HG02763 (cell line): ENCODE measurements around the gene MRM2.
A peak's percentile ranks its signal among the peaks of the same experiment; 100 is the strongest.

Source experiments
- ATAC-seq: cut with Tn5 transposase; IDR thresholded peaks from one replicate; pipeline ENCODE4 v1.9.1; 2021; ENCODE audit warnings: mild to moderate bottlenecking, moderate library complexity; ENCODE audit not compliant: unreplicated experiment

The MRM2 gene

GRCh38 chr7:2209146-2209960 is 32.7 kb downstream of the MRM2 start:
- ATAC-seq, result peak; percentile 53

GRCh38 chr7:2208712-2209111 is 33.3 kb downstream of the MRM2 start:
- no peak for ATAC-seq

GRCh38 chr7:2205036-2205780 is 36.8 kb downstream of the MRM2 start:
- no peak for ATAC-seq

- ATAC-seq, result no peak
These were observed 37.6 kb downstream of the MRM2 start for GRCh38 chr7:2204446-2204845.

- ATAC-seq, result no peak
These were observed 38.2 kb downstream of the MRM2 start for GRCh38 chr7:2203766-2204300.

GRCh38 chr7:2202901-2203765 is 38.9 kb downstream of the MRM2 start:
- ATAC-seq, result no peak

GRCh38 chr7:2202361-2202761 is 39.6 kb downstream of the MRM2 start:
- ATAC-seq, result no peak

GRCh38 chr7:2201686-2202360 is 40.2 kb downstream of the MRM2 start:
- ATAC-seq, result no peak

GRCh38 chr7:2201128-2201527 is 40.9 kb downstream of the MRM2 start:
- no peak for ATAC-seq

- ATAC-seq, result no peak
These were observed 41.4 kb downstream of the MRM2 start for GRCh38 chr7:2200584-2200980.

GRCh38 chr7:2199956-2200583 is 41.9 kb downstream of the MRM2 start:
- no peak for ATAC-seq

- no peak for ATAC-seq
These were observed 42.5 kb downstream of the MRM2 start for GRCh38 chr7:2199528-2199927.

GRCh38 chr7:2198760-2199159 is 43.2 kb downstream of the MRM2 start:
- ATAC-seq, result no peak

- ATAC-seq, result no peak
These were observed 43.8 kb downstream of the MRM2 start for GRCh38 chr7:2198206-2198605.

- no peak for ATAC-seq
These were observed 44.4 kb downstream of the MRM2 start for GRCh38 chr7:2197436-2198155.

GRCh38 chr7:2196381-2197378 is 45.3 kb downstream of the MRM2 start:
- no peak for ATAC-seq

GRCh38 chr7:2195400-2196246 is 46.4 kb downstream of the MRM2 start:
- ATAC-seq, result no peak
